Gastroesophageal sphincter (tissue), 3 donors: ENCODE data around the gene CIZ1.

Experiments used
- EP300 ChIP-seq: sonication (generic); formaldehyde crosslinking; IDR thresholded peaks from one replicate; pipeline ENCODE4 v1.6.1; 2017; ENCODE audit warnings: antibody characterized with exemption, mild to moderate bottlenecking
- POLR2A ChIP-seq, 2 donors: fragments of 450-650 bp; IDR thresholded peaks; one replicate each; pipeline ENCODE4 v1.6.1; 2017; ENCODE audit warnings: antibody characterized with exemption in 2 of 2, mild to moderate bottlenecking in 2 of 2, moderate library complexity in 1 of 2
- POLR2AphosphoS5 ChIP-seq: sonication (generic); formaldehyde crosslinking; IDR thresholded peaks from one replicate; pipeline ENCODE4 v1.6.1; 2017; ENCODE audit warnings: antibody characterized with exemption
- TF ChIP-seq, protein P1 (sequence below), 4 experiments: fragments of 200-600 bp in 2 of 4; fragments of 450-650 bp in 2 of 4; sonication (generic) in 1 of 4; IDR thresholded peaks; one replicate each; pipeline ENCODE4 v1.5.1; 2017 to 2019; ENCODE audit warnings: antibody characterized with exemption in 4 of 4, mild to moderate bottlenecking in 2 of 4, moderate library complexity in 2 of 4

- TF ChIP-seq, protein P1, sequence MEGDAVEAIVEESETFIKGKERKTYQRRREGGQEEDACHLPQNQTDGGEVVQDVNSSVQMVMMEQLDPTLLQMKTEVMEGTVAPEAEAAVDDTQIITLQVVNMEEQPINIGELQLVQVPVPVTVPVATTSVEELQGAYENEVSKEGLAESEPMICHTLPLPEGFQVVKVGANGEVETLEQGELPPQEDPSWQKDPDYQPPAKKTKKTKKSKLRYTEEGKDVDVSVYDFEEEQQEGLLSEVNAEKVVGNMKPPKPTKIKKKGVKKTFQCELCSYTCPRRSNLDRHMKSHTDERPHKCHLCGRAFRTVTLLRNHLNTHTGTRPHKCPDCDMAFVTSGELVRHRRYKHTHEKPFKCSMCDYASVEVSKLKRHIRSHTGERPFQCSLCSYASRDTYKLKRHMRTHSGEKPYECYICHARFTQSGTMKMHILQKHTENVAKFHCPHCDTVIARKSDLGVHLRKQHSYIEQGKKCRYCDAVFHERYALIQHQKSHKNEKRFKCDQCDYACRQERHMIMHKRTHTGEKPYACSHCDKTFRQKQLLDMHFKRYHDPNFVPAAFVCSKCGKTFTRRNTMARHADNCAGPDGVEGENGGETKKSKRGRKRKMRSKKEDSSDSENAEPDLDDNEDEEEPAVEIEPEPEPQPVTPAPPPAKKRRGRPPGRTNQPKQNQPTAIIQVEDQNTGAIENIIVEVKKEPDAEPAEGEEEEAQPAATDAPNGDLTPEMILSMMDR (IDR thresholded peaks at IDR 0.05): no peak
- TF ChIP-seq POLR2AphosphoS5 (no peak), EP300 (no peak), POLR2A (IDR thresholded peaks at IDR 0.05) (no peak)
These were observed 35.0 kb upstream of the CIZ1 start for GRCh38 chr9:128226412-128226801.
